ENCODE data around the gene FATE1. TPM values are rescaled to one million over a fixed set of nuclear protein-coding genes. Genes with fewer than 3 reads are reported as not detected.

Gene FATE1
- total and polyA plus RNA-seq, 2 of the 13 experiments (the other 11 are each of a cell fraction or from before 2014, with no cell fraction given) = not detected

- TF ChIP-seq POGK (CRISPR knock-in tag; conservative IDR thresholded peaks at IDR 0.05) (no peak), ZNF782 (CRISPR knock-in tag; IDR thresholded peaks at IDR 0.05; ENCODE audit: borderline replicate concordance) (no peak), KLF6 (CRISPR knock-in tag; IDR thresholded peaks at IDR 0.05) (no peak), ZNF784 (CRISPR knock-in tag; IDR thresholded peaks at IDR 0.05; ENCODE audit: borderline replicate concordance) (no peak), ZNF512B (CRISPR knock-in tag; IDR thresholded peaks at IDR 0.05; ENCODE audit: borderline replicate concordance) (no peak), FLYWCH1 (CRISPR knock-in tag; IDR thresholded peaks at IDR 0.05) (no peak), HOXA5 (CRISPR knock-in tag; IDR thresholded peaks at IDR 0.05) (no peak)
Observed at GRCh38 chrX:151729056-151729725, 13.4 kb downstream of the FATE1 start (continued).
